Prostate gland (tissue), 2 donors: ENCODE results near the gene GAREM1. TPM values are rescaled to one million over a fixed set of nuclear protein-coding genes. Genes with fewer than 3 reads are reported as not detected.

Source experiments
- DNase-seq: peaks from one replicate; pipeline ENCODE4 v3.0.0-alpha.2; 2019; ENCODE audit warnings: low spot score
- H3K27ac ChIP-seq, 2 donors: fragments of 200-600 bp; sonication (generic); 2 replicates each; pipeline ENCODE4 v1.5.1; 2017 to 2019
- H3K27me3 ChIP-seq: fragments of 200-600 bp; sonication (generic); replicated peaks from 2 replicates; pipeline ENCODE4 v1.5.1; 2019; ENCODE audit not compliant: insufficient read depth
- H3K36me3 ChIP-seq, 2 donors: fragments of 200-600 bp; sonication (generic); 1 replicate in 1 of 2; 2 replicates in 1 of 2; pipeline versions ENCODE4 v1.5.1 to v1.8.1; 2017 to 2019
- H3K4me1 ChIP-seq: fragments of 200-600 bp; sonication (generic); replicated peaks from 2 replicates; pipeline ENCODE4 v1.5.1; 2019
- H3K4me3 ChIP-seq, 2 donors: fragments of 200-600 bp; sonication (generic); 2 replicates each; pipeline ENCODE4 v1.5.1; 2017 to 2019
- H3K9me3 ChIP-seq: fragments of 200-600 bp; sonication (generic); 2 replicates; pipeline ENCODE4 v1.5.1; 2017
- CTCF ChIP-seq, 4 experiments: fragments of 200-600 bp in 2 of 4; fragments of 450-650 bp in 2 of 4; sonication (generic) in 2 of 4; IDR thresholded peaks; 1 replicate in 3 of 4; 2 replicates in 1 of 4; pipeline ENCODE4 v1.5.1; 2016 to 2019; ENCODE audit warnings: antibody characterized with exemption in 4 of 4, mild to moderate bottlenecking in 2 of 4, moderate library complexity in 2 of 4
- POLR2A ChIP-seq: fragments of 450-650 bp; IDR thresholded peaks from one replicate; pipeline ENCODE4 v1.6.1; 2016; ENCODE audit warnings: antibody characterized with exemption, mild to moderate bottlenecking
- POLR2AphosphoS5 ChIP-seq: sonication (generic); formaldehyde crosslinking; IDR thresholded peaks from one replicate; pipeline ENCODE4 v1.6.1; 2017; ENCODE audit warnings: antibody characterized with exemption
- WGBS: methylation state at CpG from one replicate; pipeline ENCODE4 v1.1.5; 2018; 5-methylcytosine and 5-hydroxymethylcytosine counted together
- intact Hi-C: fragments of 100-400 bp; cut with DNase I; formaldehyde crosslinking; loops from one replicate; pipeline ENCODE4 v1.14.2; 2022
- total RNA-seq, 2 donors: library from RNA; depleted of rRNA; stranded (reverse); fragments of >200 nt; gene quantifications; one replicate each; pipeline ENCODE4 v1.1.0, GENCODE V29; 2016

GAREM1 gene
- total RNA-seq, 2 donors from 2014 or later, result 9.5 to 14.9 TPM

- Histone ChIP-seq H3K27ac (no peak overlapping the region), H3K27me3 (no peaks in the 10 kb centered on the region), H3K9me3 (no peaks in the 10 kb centered on the region), H3K4me1 (no peaks in the 10 kb centered on the region), H3K36me3 (no peaks in the 10 kb centered on the region), H3K4me3 (no peak overlapping the region)
- TF ChIP-seq POLR2A, result no peak
- TF ChIP-seq POLR2AphosphoS5, result no peak
- TF ChIP-seq CTCF (IDR thresholded peaks at IDR 0.05), result no peak
- DNase-seq, result no peak
- intact Hi-C loops, result no loop called here
- WGBS, result 88% methylated on average over 3 of the region's 3 CpGs
Observed at GRCh38 chr18:32483002-32483401, 12.3 kb upstream of the GAREM1 start.

GRCh38 chr18:32482117-32482516, 11.4 kb upstream of the GAREM1 start:
- H3K36me3 ChIP-seq, result no peaks in the 10 kb centered on the region
- H3K4me1 ChIP-seq, result no peaks in the 10 kb centered on the region
- no peaks in the 10 kb centered on the region for H3K27me3 ChIP-seq
- no peak for DNase-seq
- no peak for TF ChIP-seq POLR2AphosphoS5
- TF ChIP-seq CTCF (IDR thresholded peaks at IDR 0.05), result no peak
- TF ChIP-seq POLR2A, result no peak
- H3K4me3 ChIP-seq, result no peak overlapping the region
- 94% methylated on average over 2 of the region's 2 CpGs for WGBS
- no peaks in the 10 kb centered on the region for H3K9me3 ChIP-seq
- H3K27ac ChIP-seq, result no peak overlapping the region
- intact Hi-C loops, result no loop called here

- WGBS, result 36% methylated on average over 1 of the region's 1 CpG
Observed at GRCh38 chr18:32480581-32480980, 9.9 kb upstream of the GAREM1 start.

GRCh38 chr18:32478807-32479206, 8.1 kb upstream of the GAREM1 start:
- H3K9me3 ChIP-seq, result no peaks in the 10 kb centered on the region
- no peaks in the 10 kb centered on the region for H3K27me3 ChIP-seq
- no peaks in the 10 kb centered on the region for H3K4me1 ChIP-seq
- H3K27ac ChIP-seq, result no peak overlapping the region
- 90% methylated on average over 1 of the region's 1 CpG for WGBS
- TF ChIP-seq CTCF (IDR thresholded peaks at IDR 0.05) (no peak), POLR2A (no peak), POLR2AphosphoS5 (no peak)
- no peak for DNase-seq
- intact Hi-C loops, result no loop called here
- H3K36me3 ChIP-seq, result no peaks in the 10 kb centered on the region
- no peak overlapping the region for H3K4me3 ChIP-seq

More at GRCh38 chr18:32480581-32480980, 9.9 kb upstream of the GAREM1 start:
- Histone ChIP-seq H3K4me3 (no peak overlapping the region), H3K4me1 (no peaks in the 10 kb centered on the region), H3K9me3 (no peaks in the 10 kb centered on the region), H3K27me3 (no peaks in the 10 kb centered on the region), H3K36me3 (no peaks in the 10 kb centered on the region), H3K27ac (no peak overlapping the region)
- intact Hi-C loops, result no loop called here
- no peak for TF ChIP-seq CTCF (IDR thresholded peaks at IDR 0.05)
- no peak for TF ChIP-seq POLR2AphosphoS5
- no peak for TF ChIP-seq POLR2A
- no peak for DNase-seq

GRCh38 chr18:32478317-32478716, 7.6 kb upstream of the GAREM1 start:
- intact Hi-C loops, result no loop called here
- WGBS, result 92% methylated on average over 1 of the region's 1 CpG
- no peak overlapping the region for H3K27ac ChIP-seq

More at GRCh38 chr18:32478317-32478716, 7.6 kb upstream of the GAREM1 start:
- no peak overlapping the region for H3K4me3 ChIP-seq
- DNase-seq, result no peak
- no peaks in the 10 kb centered on the region for H3K27me3 ChIP-seq
- H3K36me3 ChIP-seq, result no peaks in the 10 kb centered on the region
- no peaks in the 10 kb centered on the region for H3K4me1 ChIP-seq
- H3K9me3 ChIP-seq, result no peaks in the 10 kb centered on the region
- TF ChIP-seq CTCF (IDR thresholded peaks at IDR 0.05) (no peak), POLR2AphosphoS5 (no peak), POLR2A (no peak)
